SH-SY5Y (cell line): Measurements from ENCODE around the gene FEZ2.

Source experiments
- GATA2 ChIP-seq: IDR thresholded peaks from 2 replicates; pipeline ENCODE4 v1.6.1; 2011; ENCODE audit warnings: mild to moderate bottlenecking, low read depth, low read length
- GATA3 ChIP-seq: IDR thresholded peaks from 2 replicates; pipeline ENCODE4 v1.6.1; 2011; ENCODE audit warnings: low read depth, mild to moderate bottlenecking, low read length, moderate library complexity

DNA sequence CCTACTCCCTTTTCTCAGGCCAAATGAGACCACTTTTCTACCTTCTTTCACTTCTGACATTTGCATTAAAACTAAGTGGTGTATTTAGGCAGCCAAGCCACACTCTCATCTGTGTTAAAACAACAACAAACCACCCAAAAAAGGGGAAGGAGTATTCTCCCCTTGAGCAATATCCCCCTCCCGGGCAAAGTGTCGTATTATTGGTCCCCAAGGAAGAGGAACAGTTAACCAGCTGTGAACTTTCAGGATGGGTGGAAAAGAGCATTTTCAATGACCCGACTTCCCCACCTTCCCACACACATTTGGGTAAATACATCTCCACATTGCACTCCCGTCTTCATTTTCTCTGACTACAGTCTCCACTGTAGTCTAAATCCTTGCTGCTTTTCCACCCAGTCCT is 44.3 kb downstream of the FEZ2 start:
- TF ChIP-seq GATA2 (no peak), GATA3 (no peak)
